IPS-18c (cell line): ENCODE data around the gene CSTPP1.
"Not testable (repeated sequence)": the region's sequence is repeated elsewhere in the genome, so short reads cannot be mapped to it uniquely, and the experiment has no call there.

Experiments used
- H3K4me3 ChIP-seq: 2 replicates; pipeline ENCODE4 v1.7.0; 2013; ENCODE audit warnings: low read depth, mild to moderate bottlenecking, low read length, moderate library complexity; ENCODE audit not compliant: insufficient read depth
- H3K9me3 ChIP-seq: one replicate; pipeline ENCODE4 v1.6.1; 2013; ENCODE audit warnings: mild to moderate bottlenecking, low read length, moderate library complexity; ENCODE audit not compliant: control insufficient read depth, insufficient read depth

Gene CSTPP1

DNA sequence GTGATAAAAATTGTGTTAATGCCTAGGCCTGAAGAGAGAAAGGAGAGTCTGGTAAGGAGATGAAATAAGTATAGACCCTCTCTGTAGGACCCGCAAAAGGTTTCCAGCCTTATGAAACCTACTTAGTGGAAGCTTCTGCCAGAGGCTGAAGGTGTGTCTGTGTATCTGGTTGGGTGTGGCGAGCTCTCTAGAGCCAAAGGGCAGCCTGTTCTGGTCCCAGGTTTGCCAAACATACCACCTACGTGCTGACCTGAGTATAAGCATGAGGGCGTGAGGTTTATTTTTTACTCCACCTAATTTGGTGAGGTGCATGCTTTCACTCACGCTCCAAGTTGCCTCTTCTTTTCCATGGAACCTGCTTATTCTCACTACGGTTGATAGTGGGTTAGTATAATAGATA lies 5.6 kb downstream of the CSTPP1 start:
- H3K4me3 ChIP-seq: no peak overlapping the region

DNA sequence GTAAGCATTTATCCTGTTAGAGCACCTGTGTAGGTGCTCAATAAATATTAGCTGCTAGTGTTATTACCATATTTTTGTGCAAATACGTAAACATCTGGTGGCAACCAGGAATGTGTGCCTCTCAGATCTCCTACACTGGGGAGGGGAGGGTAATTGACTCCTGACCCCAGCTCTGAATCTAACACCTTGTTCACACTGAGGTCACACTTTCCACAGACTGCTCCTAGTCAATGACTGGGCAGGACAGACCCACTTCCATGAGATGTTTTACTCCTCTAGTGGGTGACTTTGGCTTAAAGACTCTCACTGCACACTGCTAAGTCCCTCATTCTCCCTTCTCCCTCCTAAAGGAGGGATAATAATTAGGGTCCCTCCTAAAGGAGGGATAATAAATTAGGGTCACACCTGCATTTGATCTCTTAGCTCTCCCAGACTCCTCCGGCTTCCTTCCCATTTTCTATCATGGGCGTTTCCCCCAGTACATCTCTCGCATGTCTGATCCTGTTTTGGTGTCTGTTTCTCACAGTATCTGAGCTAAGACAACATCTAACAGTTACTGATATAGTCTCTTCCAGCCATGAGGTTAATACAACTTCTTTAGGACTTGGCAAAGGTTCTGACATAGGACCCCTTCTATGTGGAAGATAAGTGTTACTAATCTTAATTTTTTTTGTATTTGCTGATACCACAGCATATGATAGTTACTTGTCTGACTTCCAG lies 8.0 kb downstream of the CSTPP1 start:
- H3K9me3 ChIP-seq: no peaks in the 10 kb centered on the region

More for the DNA sequence above, 5.6 kb downstream of the CSTPP1 start:
- no peaks in the 10 kb centered on the region for H3K9me3 ChIP-seq

DNA sequence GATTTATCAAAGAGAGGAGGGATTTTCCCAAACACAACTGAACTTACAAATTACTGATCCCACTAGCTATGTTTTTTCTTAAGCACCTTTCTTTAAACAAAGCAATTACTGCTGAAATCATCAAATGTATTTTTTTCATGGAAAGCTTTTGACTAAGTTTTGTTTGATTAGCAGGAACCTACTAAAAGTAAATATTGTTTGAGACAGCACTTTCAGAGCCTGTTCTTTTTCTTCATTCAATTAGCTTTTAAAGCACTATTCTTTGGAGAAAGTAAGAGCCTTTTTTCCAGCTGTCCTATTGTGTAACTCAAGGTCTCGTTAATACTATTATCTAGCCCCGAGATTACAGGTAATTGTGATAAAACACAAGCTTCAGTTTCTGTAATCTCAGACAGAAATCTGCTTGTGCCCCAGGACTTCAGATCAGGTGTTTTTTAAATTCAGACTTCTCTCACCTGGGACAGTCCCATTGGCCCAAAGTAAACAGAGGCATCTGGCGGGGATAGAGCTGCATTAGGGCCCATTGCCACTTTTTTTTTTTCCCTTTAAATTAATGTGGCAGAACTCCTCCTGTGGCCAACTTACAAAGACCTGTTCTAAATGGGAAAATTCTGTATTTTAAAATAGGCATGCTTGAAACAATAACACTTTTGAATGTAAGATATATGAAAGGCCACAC lies 11.0 kb downstream of the CSTPP1 start:
- no peak overlapping the region for H3K4me3 ChIP-seq

More for the DNA sequence above, 8.0 kb downstream of the CSTPP1 start:
- H3K4me3 ChIP-seq: no peak overlapping the region

DNA sequence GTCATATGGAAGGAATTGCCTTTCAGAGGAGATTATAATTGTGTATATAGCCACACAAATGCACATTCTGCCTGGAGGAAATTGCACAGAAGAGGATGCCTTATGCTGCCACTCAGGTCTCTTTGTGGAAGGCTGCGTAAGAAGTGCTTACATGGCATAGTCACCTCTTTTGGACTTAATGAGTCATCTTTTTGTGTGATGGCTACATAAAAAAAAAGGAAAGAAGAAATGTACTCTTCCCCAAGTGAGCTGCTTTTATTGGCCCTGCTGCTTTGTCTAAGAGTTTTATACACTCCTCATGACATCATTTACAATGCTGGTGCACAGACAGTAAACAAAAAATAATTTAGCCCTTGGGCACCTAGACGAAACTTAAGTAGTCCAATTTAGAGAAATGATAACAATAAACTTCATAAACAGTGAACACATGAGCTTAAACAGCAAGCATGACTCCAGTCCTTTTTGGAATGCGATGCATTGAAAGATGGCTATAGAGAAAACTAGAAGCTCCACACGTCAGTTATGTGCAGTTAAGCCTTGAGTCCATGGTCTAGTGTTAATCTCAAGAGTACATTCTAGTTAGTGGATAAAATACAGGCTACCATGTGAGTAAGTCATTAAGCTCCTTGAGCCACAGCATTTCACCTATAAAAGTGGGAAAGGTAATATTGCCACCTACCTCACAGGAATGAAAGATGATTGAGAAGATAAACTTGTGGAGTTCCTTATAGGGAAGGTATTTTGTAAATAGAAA lies 12.0 kb downstream of the CSTPP1 start:
- Histone ChIP-seq H3K9me3 (no peaks in the 10 kb centered on the region), H3K4me3 (no peak overlapping the region)

More for the DNA sequence above, 11.0 kb downstream of the CSTPP1 start:
- no peaks in the 10 kb centered on the region for H3K9me3 ChIP-seq

- Histone ChIP-seq H3K9me3 (no peaks in the 10 kb centered on the region), H3K4me3 (no peak overlapping the region)
These were observed 12.7 kb downstream of the CSTPP1 start for GRCh38 chr11:46949297-46949696.

- H3K4me3 ChIP-seq: no peak overlapping the region
These were observed 15.3 kb downstream of the CSTPP1 start for GRCh38 chr11:46951864-46952263.

DNA sequence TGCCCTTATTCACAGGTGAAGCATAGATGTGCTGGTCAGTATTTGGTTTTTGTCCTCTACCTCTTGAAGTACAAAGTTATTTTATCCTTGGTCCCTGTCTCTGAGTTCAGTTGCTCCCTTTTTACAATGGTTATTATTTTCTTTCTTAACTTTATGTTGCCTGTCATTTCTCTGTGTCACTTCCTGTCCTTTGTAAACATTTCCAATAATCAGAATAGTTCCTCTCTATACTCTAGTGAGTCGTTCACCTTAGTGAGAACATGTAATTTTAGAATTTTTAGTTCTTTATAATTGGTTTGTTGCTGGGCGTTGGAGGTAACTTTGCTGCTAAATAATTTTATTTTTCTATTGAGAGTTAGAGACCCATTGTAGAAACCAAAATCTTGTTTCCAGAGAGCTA lies 16.0 kb downstream of the CSTPP1 start:
- H3K9me3 ChIP-seq: no peaks in the 10 kb centered on the region
- H3K4me3 ChIP-seq: no peak overlapping the region

More at GRCh38 chr11:46951864-46952263, 15.3 kb downstream of the CSTPP1 start:
- no peaks in the 10 kb centered on the region for H3K9me3 ChIP-seq

DNA sequence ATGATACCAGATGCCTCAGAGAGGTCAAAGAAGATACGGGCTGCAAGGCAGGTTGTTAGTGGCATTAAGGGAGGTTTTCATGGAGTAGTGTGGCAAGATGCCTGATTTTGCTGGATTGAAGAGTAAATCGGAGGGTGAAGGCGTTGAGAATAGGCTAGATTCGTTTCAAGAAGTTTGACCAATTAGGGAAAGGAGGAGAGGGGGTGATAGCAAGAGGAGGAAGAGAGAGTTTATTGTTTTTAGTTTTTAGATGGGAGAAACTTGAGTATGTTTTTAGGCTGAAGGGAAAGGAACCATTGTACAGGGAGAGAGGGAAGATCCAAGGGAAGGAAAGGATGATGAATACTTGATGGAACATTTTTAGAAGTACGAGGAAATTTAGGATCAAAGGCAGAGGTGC lies 16.5 kb downstream of the CSTPP1 start:
- no peak overlapping the region for H3K4me3 ChIP-seq

GRCh38 chr11:46958777-46959176 lies 22.2 kb downstream of the CSTPP1 start:
- Histone ChIP-seq H3K9me3 (no peaks in the 10 kb centered on the region), H3K4me3 (no peak overlapping the region; the same call in 1 of the 2 replicates)

More for the DNA sequence above, 16.5 kb downstream of the CSTPP1 start:
- no peaks in the 10 kb centered on the region for H3K9me3 ChIP-seq

GRCh38 chr11:46961041-46961440 lies 24.5 kb downstream of the CSTPP1 start:
- no peak overlapping the region for H3K4me3 ChIP-seq
- H3K9me3 ChIP-seq: peaks cover 2% of the 10 kb centered on the region

GRCh38 chr11:46961886-46962285 lies 25.3 kb downstream of the CSTPP1 start:
- not testable (repeated sequence) for H3K9me3 ChIP-seq, H3K4me3 ChIP-seq

- H3K9me3 ChIP-seq: peaks cover 2% of the 10 kb centered on the region
- H3K4me3 ChIP-seq: no peak overlapping the region
These were observed 27.3 kb downstream of the CSTPP1 start for GRCh38 chr11:46963844-46964243.

GRCh38 chr11:46966773-46967172 lies 30.2 kb downstream of the CSTPP1 start:
- H3K4me3 ChIP-seq: no peak overlapping the region

GRCh38 chr11:46967962-46968361 lies 31.4 kb downstream of the CSTPP1 start:
- peaks cover 2% of the 10 kb centered on the region for H3K9me3 ChIP-seq
- H3K4me3 ChIP-seq: no peak overlapping the region

More at GRCh38 chr11:46966773-46967172, 30.2 kb downstream of the CSTPP1 start:
- peaks cover 2% of the 10 kb centered on the region for H3K9me3 ChIP-seq

DNA sequence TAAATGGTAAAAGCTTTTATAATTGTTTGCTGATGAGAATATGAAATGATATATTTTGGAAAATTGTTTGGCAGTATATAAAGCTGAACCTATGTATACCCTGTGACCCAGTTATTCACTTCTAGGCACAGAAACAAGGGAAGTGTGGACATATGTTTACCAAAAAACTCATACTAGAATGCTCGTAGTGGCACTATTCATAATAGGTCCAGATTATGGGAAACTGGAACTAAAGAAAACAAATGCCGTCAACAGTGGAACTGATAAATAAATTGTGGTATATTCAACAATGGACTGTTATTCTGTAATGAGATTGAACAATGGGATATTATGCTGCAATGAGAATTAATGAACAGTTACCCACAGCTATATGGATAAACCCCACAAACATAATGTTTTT lies 32.8 kb downstream of the CSTPP1 start:
- Histone ChIP-seq H3K4me3 (no peak overlapping the region), H3K9me3 (peaks cover 2% of the 10 kb centered on the region)

DNA sequence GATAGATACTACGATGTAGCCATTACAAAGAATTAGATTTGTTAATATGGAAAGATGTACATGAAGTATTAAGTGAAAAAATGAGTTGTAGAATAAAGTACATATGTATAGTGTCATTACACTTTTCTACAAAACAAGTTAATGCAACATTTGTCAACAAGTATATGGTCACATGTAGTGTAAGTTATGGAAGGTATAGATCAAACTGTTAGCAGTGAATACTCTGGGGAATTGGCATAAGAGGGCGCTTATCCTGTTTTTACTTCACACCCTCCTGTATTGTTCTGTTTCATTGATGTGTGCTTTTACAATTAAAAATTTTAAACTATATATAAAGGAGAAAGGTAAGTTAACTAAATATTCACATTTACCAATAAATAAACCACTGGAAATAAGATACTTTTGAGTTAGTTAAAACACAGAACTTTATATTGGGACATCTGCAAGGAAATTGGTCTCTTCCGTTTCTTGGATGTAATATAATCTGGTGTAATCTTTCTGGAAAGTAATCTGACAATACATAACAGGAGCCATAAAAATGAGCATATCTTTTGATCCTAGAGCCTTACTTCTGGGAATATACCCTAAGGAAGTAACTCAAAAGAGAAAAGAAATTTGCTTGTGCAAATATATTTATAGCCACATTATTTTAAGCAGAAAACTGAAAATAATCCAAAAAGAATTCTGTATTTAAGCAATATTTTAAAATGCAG lies 34.5 kb downstream of the CSTPP1 start:
- Histone ChIP-seq H3K4me3 (no peak overlapping the region), H3K9me3 (no peaks in the 10 kb centered on the region)

GRCh38 chr11:46972343-46972742 lies 35.8 kb downstream of the CSTPP1 start:
- Histone ChIP-seq H3K9me3 (no peaks in the 10 kb centered on the region), H3K4me3 (no peak overlapping the region)
